SJSA1 (cell line): ENCODE measurements around the gene ATXN7. TPM values are rescaled to one million over a fixed set of nuclear protein-coding genes. Genes with fewer than 3 reads are reported as not detected.

Experiments used
- DNase-seq, 2 experiments: peaks; one replicate each; pipeline ENCODE4 v3.0.0-alpha.2; 2015 to 2020; ENCODE audit warnings: low spot score in 2 of 2, low read depth in 1 of 2
- H3K27ac ChIP-seq: fragments of 250-450 bp; sonication (Bioruptor Pico); 2 replicates; pipeline ENCODE4 v1.5.1; 2020; ENCODE audit warnings: mild to moderate bottlenecking, moderate library complexity
- H3K27me3 ChIP-seq: fragments of 250-450 bp; sonication (Bioruptor Pico); replicated peaks from 2 replicates; pipeline ENCODE4 v1.5.1; 2020; ENCODE audit warnings: mild to moderate bottlenecking, moderate library complexity
- H3K36me3 ChIP-seq: fragments of 250-450 bp; sonication (Bioruptor Pico); 2 replicates; pipeline ENCODE4 v1.5.1; 2020; ENCODE audit warnings: mild to moderate bottlenecking
- H3K4me1 ChIP-seq: fragments of 250-450 bp; sonication (Bioruptor Pico); replicated peaks from 2 replicates; pipeline ENCODE4 v1.6.1; 2021; ENCODE audit warnings: mild to moderate bottlenecking
- H3K4me3 ChIP-seq: fragments of 250-450 bp; sonication (Bioruptor Pico); 2 replicates; pipeline ENCODE4 v1.5.1; 2020; ENCODE audit warnings: mild to moderate bottlenecking
- H3K9me3 ChIP-seq: fragments of 250-450 bp; sonication (Bioruptor Pico); replicated peaks from 2 replicates; pipeline ENCODE4 v1.5.1; 2020; ENCODE audit warnings: mild to moderate bottlenecking
- total RNA-seq: library from RNA; depleted of rRNA; stranded (reverse); fragments of >200 nt; shearing (Covaris generic); gene quantifications from 2 replicates; pipeline ENCODE4 v1.2.3, GENCODE V29; 2014

The ATXN7 gene
- total RNA-seq, 1 experiment from 2014 or later = 7.1 TPM

DNA sequence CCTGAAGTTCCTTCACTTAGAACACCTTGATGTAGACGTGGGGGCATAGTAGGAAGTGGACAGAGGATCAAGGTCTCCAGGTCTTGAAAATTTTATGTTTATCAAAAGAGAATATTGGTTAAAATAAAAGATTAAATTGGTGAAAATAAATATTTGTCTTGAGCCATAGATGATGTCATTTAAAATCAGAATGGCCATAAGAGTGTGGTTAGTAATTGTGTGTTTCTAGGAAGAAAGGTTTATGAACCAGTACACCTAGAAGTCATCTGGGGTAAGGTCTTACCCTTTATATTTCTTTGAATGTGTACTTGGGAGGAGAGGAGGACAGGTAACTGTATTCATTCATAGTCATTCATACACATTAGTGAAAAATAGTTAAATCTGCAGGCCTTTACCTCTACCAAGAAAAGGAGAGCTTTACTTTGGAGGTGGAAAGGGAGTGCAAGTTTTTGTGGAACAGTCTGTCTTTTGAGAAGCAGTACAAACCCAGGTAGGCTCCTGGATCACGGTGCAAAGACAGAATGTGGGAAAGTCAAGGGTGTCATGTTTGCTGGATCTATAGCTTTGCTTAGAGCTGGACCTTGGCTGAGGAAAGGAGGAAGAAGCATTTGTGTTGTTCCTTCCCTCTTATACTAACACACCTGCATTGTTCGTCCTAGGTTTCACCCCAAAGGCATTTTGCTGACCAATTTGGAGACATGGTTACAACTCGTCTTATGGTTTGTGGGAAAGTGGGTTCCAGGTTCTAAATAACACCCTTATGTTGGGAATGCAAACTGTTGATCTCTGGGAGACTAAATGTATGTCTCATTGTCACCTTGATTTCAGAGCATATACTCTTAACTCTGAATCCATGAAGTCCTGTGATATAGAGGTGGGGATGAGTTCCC is 42.3 kb downstream of the ATXN7 start:
- Histone ChIP-seq H3K27me3 (no peaks in the 10 kb centered on the region), H3K9me3 (no peaks in the 10 kb centered on the region), H3K36me3 (peaks cover 19% of the 10 kb centered on the region), H3K4me3 (no peak overlapping the region), H3K27ac (no peak overlapping the region), H3K4me1 (peaks cover 32% of the 10 kb centered on the region)
- DNase-seq = no peak

- no peak for DNase-seq
- Histone ChIP-seq H3K27ac (no peak overlapping the region), H3K4me3 (no peak overlapping the region), H3K4me1 (peaks cover 36% of the 10 kb centered on the region), H3K36me3 (peaks cover 18% of the 10 kb centered on the region), H3K27me3 (no peaks in the 10 kb centered on the region), H3K9me3 (no peaks in the 10 kb centered on the region)
These were observed 44.5 kb downstream of the ATXN7 start for GRCh38 chr3:63908081-63908736.

DNA sequence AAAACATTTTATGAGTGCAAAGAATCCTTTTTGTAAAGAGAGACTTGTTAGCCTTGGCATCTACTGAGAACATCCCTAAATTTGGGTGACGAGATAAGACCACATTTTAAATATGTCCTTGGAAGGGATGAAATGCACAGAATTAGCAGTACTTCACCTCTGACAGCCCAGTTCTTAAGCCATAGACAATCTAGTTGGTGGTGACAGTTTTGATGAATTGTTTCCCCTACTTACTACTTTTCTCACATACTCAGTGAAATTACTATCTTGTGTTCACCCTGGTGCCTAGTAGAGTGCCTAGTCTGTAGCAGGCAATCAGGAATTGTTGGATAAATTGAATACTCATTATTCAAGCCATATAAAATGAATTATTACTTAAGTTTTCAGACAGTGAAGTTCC is 45.1 kb downstream of the ATXN7 start:
- no peak overlapping the region for H3K4me3 ChIP-seq
- no peak overlapping the region for H3K27ac ChIP-seq
- peaks cover 24% of the 10 kb centered on the region for H3K36me3 ChIP-seq
- peaks cover 35% of the 10 kb centered on the region for H3K4me1 ChIP-seq
- H3K9me3 ChIP-seq = no peaks in the 10 kb centered on the region
- no peaks in the 10 kb centered on the region for H3K27me3 ChIP-seq
- no peak for DNase-seq

DNA sequence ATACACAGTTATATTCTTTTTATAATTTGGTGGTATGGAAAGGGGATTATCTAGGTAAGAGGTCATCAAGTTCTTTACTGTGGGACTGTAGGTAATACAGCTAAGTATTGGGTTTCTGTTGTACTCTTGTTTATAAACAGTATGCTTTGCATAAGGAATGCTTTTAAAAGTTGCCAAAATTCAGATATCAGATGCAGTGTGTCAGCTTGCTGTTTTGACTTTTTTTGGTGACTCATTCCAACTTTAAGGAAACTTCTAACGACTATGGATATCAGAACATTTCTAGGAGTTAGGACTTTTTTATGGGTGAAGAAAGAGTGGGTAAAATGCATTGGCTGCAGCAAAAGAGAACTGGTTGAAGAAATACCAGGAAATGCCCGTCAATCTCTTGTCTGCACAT is 45.8 kb downstream of the ATXN7 start:
- Histone ChIP-seq H3K4me3 (no peak overlapping the region), H3K4me1 (peaks cover 39% of the 10 kb centered on the region), H3K27ac (no peak overlapping the region), H3K9me3 (no peaks in the 10 kb centered on the region), H3K36me3 (peaks cover 30% of the 10 kb centered on the region), H3K27me3 (no peaks in the 10 kb centered on the region)
- DNase-seq = no peak

DNA sequence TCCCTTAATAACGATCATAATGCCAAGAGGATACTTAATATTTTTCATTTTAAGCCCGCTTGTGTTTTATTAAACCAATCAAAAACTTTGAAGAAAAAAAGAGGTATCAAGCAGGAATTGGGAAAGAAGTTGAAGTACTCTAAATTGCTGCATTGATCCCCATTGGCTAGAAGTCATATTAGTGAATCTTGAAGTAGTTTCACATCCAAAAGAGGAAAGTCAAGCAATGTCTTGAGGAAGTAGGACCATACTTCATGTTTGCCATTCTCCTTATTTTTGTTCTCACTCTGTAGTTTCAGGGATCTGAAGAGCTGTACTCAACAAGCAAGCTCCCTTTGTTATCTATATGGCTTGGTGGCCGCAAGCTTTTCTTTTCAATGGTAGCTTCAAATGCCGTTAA is 46.3 kb downstream of the ATXN7 start:
- H3K4me1 ChIP-seq = peaks cover 39% of the 10 kb centered on the region
- H3K27ac ChIP-seq = peak overlapping the region; percentile 98
- no peaks in the 10 kb centered on the region for H3K27me3 ChIP-seq
- peaks cover 34% of the 10 kb centered on the region for H3K36me3 ChIP-seq
- H3K9me3 ChIP-seq = no peaks in the 10 kb centered on the region
- DNase-seq = no peak
- H3K4me3 ChIP-seq = no peak overlapping the region

- Histone ChIP-seq H3K4me3 (peak overlapping the region; percentile 100), H3K27ac (peak overlapping the region; percentile 98), H3K4me1 (peaks cover 39% of the 10 kb centered on the region), H3K9me3 (no peaks in the 10 kb centered on the region), H3K36me3 (peaks cover 40% of the 10 kb centered on the region), H3K27me3 (no peaks in the 10 kb centered on the region)
- DNase-seq = peak in 1 of 2 experiments; percentile 25
These were observed 47.2 kb downstream of the ATXN7 start for GRCh38 chr3:63910891-63911290.

DNA sequence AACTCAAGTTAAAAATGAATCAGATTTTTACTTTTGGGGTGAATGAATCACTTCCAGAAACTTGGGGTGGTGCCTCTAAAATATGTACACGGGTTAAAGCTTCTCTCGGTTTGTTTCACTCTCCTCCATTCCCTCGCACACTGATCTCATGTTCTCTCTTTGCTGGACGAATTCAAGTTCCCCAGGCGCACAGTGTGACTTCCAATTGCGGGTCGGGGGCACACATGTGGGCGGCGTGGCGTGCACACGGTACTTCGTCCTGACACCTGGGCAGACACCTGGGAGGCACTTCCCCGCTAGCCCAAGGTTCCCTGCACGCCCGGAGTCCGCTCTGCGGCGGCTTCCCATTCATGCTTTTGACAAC is 47.8 kb downstream of the ATXN7 start:
- no peak for DNase-seq
- Histone ChIP-seq H3K4me3 (peak overlapping the region; percentile 100), H3K27me3 (no peaks in the 10 kb centered on the region), H3K4me1 (peaks cover 39% of the 10 kb centered on the region), H3K9me3 (no peaks in the 10 kb centered on the region), H3K27ac (peak overlapping the region; percentile 98), H3K36me3 (peaks cover 46% of the 10 kb centered on the region)

DNA sequence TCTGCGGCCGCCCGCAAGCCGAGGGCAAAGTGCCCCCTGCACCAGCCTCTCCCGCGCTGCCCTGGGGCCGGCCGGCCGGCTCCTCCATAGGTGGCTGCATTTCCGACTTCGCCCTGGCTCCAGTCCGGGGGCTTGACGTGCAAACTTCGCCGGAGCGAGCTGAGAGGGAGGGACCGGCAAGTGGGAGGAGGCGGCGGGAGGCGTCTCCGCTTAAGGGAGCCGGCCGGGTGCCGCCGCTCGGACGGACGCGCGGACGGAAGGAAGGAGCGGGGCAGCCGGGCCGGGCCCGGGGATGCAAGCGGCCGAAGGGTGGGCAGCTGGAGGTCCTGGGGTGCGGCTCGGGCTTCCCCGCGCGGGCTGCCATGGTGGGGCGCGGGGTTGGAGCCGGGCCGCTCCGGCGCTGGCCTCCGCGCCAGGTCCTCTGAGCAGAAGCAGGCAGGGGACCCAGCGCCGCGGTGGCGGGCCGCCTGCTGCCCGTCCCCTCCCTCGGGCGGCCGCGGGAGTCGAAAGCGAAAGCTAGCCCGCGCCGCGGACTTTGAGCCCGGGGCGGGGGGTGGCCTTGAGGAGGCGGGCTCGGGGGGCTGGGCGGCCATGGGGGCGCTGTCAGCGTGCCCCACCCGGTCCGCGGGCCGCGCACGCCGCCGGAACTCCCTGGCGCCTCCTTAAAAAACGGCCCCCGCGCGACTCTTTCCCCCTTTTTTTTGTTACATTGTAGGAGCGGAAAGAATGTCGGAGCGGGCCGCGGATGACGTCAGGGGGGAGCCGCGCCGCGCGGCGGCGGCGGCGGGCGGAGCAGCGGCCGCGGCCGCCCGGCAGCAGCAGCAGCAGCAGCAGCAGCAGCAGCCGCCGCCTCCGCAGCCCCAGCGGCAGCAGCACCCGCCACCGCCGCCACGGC is 48.5 kb downstream of the ATXN7 start, which contains the start of gene SCAANT1:
Gene SCAANT1, minus strand, starts transcription at position 511 of the 895 bp plus-strand sequence.
- Histone ChIP-seq H3K27me3 (no peaks in the 10 kb centered on the region), H3K4me3 (peak within 1 kb of the TSS; percentile 100), H3K4me1 (peaks cover 39% of the 10 kb centered on the region), H3K36me3 (peaks cover 53% of the 10 kb centered on the region), H3K27ac (peak within 1 kb of the TSS; percentile 98), H3K9me3 (no peaks in the 10 kb centered on the region)
- peak; percentile 88 for DNase-seq

DNA sequence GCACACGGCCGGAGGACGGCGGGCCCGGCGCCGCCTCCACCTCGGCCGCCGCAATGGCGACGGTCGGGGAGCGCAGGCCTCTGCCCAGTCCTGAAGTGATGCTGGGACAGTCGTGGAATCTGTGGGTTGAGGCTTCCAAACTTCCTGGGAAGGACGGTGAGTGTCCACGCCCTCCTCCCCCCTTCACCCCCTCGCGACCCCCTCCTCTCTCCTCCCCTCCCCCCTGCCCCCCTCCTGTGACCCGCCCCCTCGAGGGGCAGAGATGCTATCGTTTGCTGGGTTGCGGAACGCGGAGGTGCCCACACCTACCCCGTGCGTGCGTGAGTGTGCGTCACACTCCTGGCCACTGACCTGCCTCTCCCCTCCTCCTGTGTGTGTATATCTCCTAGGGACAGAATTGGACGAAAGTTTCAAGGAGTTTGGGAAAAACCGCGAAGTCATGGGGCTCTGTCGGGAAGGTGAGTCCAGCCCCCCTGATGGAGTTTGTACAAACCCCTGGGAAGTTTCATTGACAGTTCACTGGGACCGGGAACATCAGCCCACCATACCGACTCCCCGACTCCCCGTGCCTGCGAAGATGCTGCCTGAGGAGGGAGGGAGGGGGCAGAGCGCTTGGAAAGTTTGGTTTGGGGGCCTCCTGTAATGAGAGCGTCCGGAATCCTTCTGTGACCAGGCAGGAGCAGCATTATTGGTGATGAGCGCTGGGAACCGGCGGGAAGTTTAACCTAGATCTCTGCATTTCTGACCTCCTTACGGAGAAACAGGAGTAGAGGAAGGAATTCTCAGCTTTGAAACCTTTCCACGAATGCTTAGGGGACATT is 49.3 kb downstream of the ATXN7 start:
- peak; percentile 43 to 58 for DNase-seq
- Histone ChIP-seq H3K36me3 (peaks cover 61% of the 10 kb centered on the region), H3K27me3 (no peaks in the 10 kb centered on the region), H3K4me1 (peaks cover 43% of the 10 kb centered on the region), H3K27ac (peak overlapping the region; percentile 98), H3K4me3 (peak overlapping the region; percentile 100), H3K9me3 (no peaks in the 10 kb centered on the region)

- Histone ChIP-seq H3K4me3 (no peak overlapping the region), H3K9me3 (no peaks in the 10 kb centered on the region), H3K27ac (no peak overlapping the region), H3K27me3 (no peaks in the 10 kb centered on the region), H3K4me1 (peaks cover 45% of the 10 kb centered on the region), H3K36me3 (peaks cover 75% of the 10 kb centered on the region)
- no peak for DNase-seq
These were observed 50.6 kb downstream of the ATXN7 start for GRCh38 chr3:63914312-63914711.

DNA sequence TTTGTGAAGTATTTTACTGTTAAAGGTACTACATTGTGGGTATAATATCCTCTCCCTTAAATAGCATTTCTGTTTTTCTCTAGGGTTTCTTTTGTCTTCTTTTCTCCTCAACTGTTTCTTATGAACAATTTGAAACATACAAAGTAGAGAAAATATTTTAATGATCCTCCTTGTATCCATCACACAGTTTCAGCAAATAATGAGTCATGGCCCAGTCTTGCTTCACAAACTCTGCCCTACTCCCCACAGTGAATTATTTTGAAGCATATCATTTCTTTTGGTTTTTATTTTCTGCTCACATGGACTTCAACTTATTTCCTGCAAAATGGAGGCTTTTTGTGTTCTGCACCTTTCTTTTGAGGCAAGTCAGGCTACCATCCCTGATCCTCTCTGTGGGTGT is 54.7 kb downstream of the ATXN7 start:
- Histone ChIP-seq H3K4me1 (peaks cover 20% of the 10 kb centered on the region), H3K36me3 (peaks cover 85% of the 10 kb centered on the region), H3K9me3 (no peaks in the 10 kb centered on the region), H3K27ac (no peak overlapping the region), H3K27me3 (no peaks in the 10 kb centered on the region), H3K4me3 (no peak overlapping the region)
- no peak for DNase-seq

GRCh38 chr3:63920001-63920400 is 56.3 kb downstream of the ATXN7 start:
- Histone ChIP-seq H3K4me1 (peaks cover 11% of the 10 kb centered on the region), H3K36me3 (peaks cover 83% of the 10 kb centered on the region), H3K27ac (no peak overlapping the region)

More at GRCh38 chr3:63920001-63920400, 56.3 kb downstream of the ATXN7 start:
- Histone ChIP-seq H3K27me3 (no peaks in the 10 kb centered on the region), H3K4me3 (no peak overlapping the region), H3K9me3 (no peaks in the 10 kb centered on the region)
- no peak for DNase-seq
